VCaP (cell line): Measurements from ENCODE around the gene C3orf52.

ENCODE experiments used
- H3K27ac ChIP-seq: fragments of 450-650 bp; 2 replicates; pipeline ENCODE4 v1.5.1; 2017
- TF ChIP-seq, protein P1 (sequence below): fragments of 450-650 bp; conservative IDR thresholded peaks from 2 replicates; pipeline ENCODE4 v1.5.1; 2017; ENCODE audit warnings: mild to moderate bottlenecking, moderate library complexity

Gene C3orf52

GRCh38 chr3:112133626-112134334 is 47.6 kb downstream of the C3orf52 start:
- TF ChIP-seq, protein P1, sequence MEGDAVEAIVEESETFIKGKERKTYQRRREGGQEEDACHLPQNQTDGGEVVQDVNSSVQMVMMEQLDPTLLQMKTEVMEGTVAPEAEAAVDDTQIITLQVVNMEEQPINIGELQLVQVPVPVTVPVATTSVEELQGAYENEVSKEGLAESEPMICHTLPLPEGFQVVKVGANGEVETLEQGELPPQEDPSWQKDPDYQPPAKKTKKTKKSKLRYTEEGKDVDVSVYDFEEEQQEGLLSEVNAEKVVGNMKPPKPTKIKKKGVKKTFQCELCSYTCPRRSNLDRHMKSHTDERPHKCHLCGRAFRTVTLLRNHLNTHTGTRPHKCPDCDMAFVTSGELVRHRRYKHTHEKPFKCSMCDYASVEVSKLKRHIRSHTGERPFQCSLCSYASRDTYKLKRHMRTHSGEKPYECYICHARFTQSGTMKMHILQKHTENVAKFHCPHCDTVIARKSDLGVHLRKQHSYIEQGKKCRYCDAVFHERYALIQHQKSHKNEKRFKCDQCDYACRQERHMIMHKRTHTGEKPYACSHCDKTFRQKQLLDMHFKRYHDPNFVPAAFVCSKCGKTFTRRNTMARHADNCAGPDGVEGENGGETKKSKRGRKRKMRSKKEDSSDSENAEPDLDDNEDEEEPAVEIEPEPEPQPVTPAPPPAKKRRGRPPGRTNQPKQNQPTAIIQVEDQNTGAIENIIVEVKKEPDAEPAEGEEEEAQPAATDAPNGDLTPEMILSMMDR = no peak
- H3K27ac ChIP-seq = peak overlapping the region; percentile 90

- peak overlapping the region; percentile 90 for H3K27ac ChIP-seq
- TF ChIP-seq, protein P1 = no peak
These were observed 48.3 kb downstream of the C3orf52 start for GRCh38 chr3:112134335-112135124.

DNA sequence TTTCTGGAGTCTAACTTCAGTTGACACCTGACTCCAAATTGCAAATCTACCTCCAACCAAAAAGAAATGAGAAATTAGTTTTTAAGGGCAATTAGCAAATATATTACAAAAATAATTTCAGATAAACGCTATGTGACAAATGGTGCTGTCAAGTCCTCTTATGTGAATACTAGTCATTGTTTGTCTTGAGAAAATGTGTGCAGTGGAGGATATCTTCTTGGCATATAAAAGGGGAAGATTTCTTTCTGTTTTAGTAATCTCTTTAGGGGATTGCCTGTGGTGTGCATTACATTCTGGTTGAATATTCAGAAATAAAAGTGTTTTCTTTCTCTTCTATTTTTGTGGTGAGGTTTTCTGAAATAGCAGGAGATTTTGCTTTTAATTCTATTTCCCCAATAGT is 49.9 kb downstream of the C3orf52 start:
- TF ChIP-seq, protein P1 = no peak
- peak overlapping the region; percentile 90 for H3K27ac ChIP-seq

- H3K27ac ChIP-seq = peak overlapping the region; percentile 90
- TF ChIP-seq, protein P1 = peak; percentile 85
These were observed 50.9 kb downstream of the C3orf52 start for GRCh38 chr3:112136959-112137693.

DNA sequence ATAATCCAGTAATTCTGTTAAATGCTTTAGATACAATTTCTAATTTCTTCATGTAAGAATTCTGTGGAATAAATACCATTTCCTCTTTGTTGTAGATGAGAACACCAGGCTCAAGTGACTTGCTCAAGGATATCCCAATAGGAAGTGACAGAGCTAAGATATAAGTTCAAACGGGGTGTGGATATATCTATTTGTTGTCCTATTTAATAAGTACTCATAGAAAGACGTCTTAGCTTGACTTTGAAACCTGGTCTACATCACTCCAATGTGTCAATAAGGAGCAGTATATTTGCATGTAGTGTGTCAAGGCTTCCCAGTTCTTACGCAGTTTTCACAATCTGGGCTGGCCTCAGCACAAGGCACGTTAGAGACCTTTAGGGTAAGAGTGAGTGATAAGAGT is 51.6 kb downstream of the C3orf52 start:
- peak overlapping the region; percentile 90 for H3K27ac ChIP-seq
- TF ChIP-seq, protein P1 = no peak

GRCh38 chr3:112138219-112138969 is 52.2 kb downstream of the C3orf52 start:
- H3K27ac ChIP-seq = peak overlapping the region; percentile 90
- TF ChIP-seq, protein P1 = no peak
